ENCODE data around the gene CBX8. TPM values are rescaled to one million over a fixed set of nuclear protein-coding genes. Genes with fewer than 3 reads are reported as not detected.
A peak's percentile ranks its signal among the peaks of the same experiment; 100 is the strongest.

CBX8 gene
- total RNA-seq, 1 experiment from 2014 or later = 2.0 TPM

GRCh38 chr17:79788989-79789942 is 7.6 kb downstream of the CBX8 start:
- DNase-seq (ENCODE audit: low spot score) = peak; percentile 82
- Mint-ChIP-seq H3K27ac (no peak overlapping the region), H3K27me3 (ENCODE audit: low read depth) (peaks cover 78% of the 10 kb centered on the region), H3K9me3 (no peaks in the 10 kb centered on the region), H3K4me1 (peaks cover 45% of the 10 kb centered on the region), H3K36me3 (peaks cover 9% of the 10 kb centered on the region), H3K4me3 (peak overlapping the region; percentile 65)
- POLR2A ChIA-PET = interaction anchor here (0.5 to 1.7 kb wide), 13 partner anchors 11 to 204 kb away, joined by 3 to 16 read pairs (median 3); partner anchors contain the start of gene CBX4
- CTCF ChIA-PET = interaction anchor here (0.6 to 3.4 kb wide), 35 partner anchors 8 to 335 kb away, joined by 3 to 165 read pairs (median 5); partner anchors contain the start of genes CBX2, CBX4 and CBX8
- TF ChIP-seq, protein P1, sequence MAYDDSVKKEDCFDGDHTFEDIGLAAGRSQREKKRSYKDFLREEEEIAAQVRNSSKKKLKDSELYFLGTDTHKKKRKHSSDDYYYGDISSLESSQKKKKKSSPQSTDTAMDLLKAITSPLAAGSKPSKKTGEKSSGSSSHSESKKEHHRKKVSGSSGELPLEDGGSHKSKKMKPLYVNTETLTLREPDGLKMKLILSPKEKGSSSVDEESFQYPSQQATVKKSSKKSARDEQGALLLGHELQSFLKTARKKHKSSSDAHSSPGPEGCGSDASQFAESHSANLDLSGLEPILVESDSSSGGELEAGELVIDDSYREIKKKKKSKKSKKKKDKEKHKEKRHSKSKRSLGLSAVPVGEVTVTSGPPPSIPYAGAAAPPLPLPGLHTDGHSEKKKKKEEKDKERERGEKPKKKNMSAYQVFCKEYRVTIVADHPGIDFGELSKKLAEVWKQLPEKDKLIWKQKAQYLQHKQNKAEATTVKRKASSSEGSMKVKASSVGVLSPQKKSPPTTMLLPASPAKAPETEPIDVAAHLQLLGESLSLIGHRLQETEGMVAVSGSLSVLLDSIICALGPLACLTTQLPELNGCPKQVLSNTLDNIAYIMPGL (CRISPR knock-in tag; IDR thresholded peaks at IDR 0.05) = 0 out of 2 replicates have a peak, but pooled peaks have one; percentile 63
- no peak for TF ChIP-seq GTF2I (CRISPR knock-in tag; conservative IDR thresholded peaks at IDR 0.05)
- TF ChIP-seq, protein P2, sequence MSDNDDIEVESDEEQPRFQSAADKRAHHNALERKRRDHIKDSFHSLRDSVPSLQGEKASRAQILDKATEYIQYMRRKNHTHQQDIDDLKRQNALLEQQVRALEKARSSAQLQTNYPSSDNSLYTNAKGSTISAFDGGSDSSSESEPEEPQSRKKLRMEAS (CRISPR knock-in tag; IDR thresholded peaks at IDR 0.05) = no peak; the same call in none of the 2 replicates
- TF ChIP-seq CBFB (CRISPR knock-in tag; IDR thresholded peaks at IDR 0.05; ENCODE audit: low read depth) = no peak
- peak; percentile 74 for TF ChIP-seq PRDM15 (CRISPR knock-in tag; IDR thresholded peaks at IDR 0.05)
- TF ChIP-seq SMAD4 (CRISPR knock-in tag; IDR thresholded peaks at IDR 0.05) = no peak
- TF ChIP-seq ZNF219 (CRISPR knock-in tag; IDR thresholded peaks at IDR 0.05; ENCODE audit: borderline replicate concordance) = no peak
- no peak for TF ChIP-seq CREB1 (CRISPR knock-in tag; IDR thresholded peaks at IDR 0.05)
- TF ChIP-seq TEAD1 (CRISPR knock-in tag; IDR thresholded peaks at IDR 0.05) = no peak
- no peak for TF ChIP-seq ZNF671 (CRISPR knock-in tag; IDR thresholded peaks at IDR 0.05)
- TF ChIP-seq ZNF263 (CRISPR knock-in tag; IDR thresholded peaks at IDR 0.05; ENCODE audit: low read depth) = peak; percentile 70
- no peak for TF ChIP-seq ZNF423 (CRISPR knock-in tag; IDR thresholded peaks at IDR 0.05)
- TF ChIP-seq, protein P3, sequence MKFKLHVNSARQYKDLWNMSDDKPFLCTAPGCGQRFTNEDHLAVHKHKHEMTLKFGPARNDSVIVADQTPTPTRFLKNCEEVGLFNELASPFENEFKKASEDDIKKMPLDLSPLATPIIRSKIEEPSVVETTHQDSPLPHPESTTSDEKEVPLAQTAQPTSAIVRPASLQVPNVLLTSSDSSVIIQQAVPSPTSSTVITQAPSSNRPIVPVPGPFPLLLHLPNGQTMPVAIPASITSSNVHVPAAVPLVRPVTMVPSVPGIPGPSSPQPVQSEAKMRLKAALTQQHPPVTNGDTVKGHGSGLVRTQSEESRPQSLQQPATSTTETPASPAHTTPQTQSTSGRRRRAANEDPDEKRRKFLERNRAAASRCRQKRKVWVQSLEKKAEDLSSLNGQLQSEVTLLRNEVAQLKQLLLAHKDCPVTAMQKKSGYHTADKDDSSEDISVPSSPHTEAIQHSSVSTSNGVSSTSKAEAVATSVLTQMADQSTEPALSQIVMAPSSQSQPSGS (CRISPR knock-in tag; IDR thresholded peaks at IDR 0.05; ENCODE audit: borderline replicate concordance, low read depth) = no peak
- TF ChIP-seq STAT6 (CRISPR knock-in tag; conservative IDR thresholded peaks at IDR 0.05; ENCODE audit: low read depth) = no peak
- no peak for TF ChIP-seq RELA (CRISPR knock-in tag; IDR thresholded peaks at IDR 0.05; ENCODE audit: borderline replicate concordance)
- TF ChIP-seq ARID4B (CRISPR knock-in tag; IDR thresholded peaks at IDR 0.05; ENCODE audit: borderline replicate concordance) = 0 out of 2 replicates have a peak, but pooled peaks have one; percentile 24
- ATAC-seq = peak; percentile 50

All from WTC11 (cell line).